Lung (tissue), 4 donors: ENCODE results near the gene KMT2D. TPM values are rescaled to one million over a fixed set of nuclear protein-coding genes. Genes with fewer than 3 reads are reported as not detected.

ENCODE experiments used
- polyA plus RNA-seq, 2 donors: library from polyadenylated mRNA; stranded (reverse); fragments of 200-250 nt; gene quantifications; one replicate each; pipeline ENCODE4 v1.2.1, GENCODE V29; 2013
- total RNA-seq, 2 donors: library from RNA; depleted of rRNA in 1 of 2; stranded (reverse); fragments of >200 nt in 1 of 2; gene quantifications; one replicate each; pipeline ENCODE4 v1.2.1, GENCODE V29; 2014 to 2021
- donor health status: Bipolar disorder and iron deficiency.
- donor health status: healthy.
- donor health status: DM: yes; HTN: yes; CAD: no.

Gene KMT2D
- total and polyA plus RNA-seq, 4 donors = 27.6 to 115 (median 49.2) TPM

Other genes starting within 250 kb of the KMT2D start
- gene CACNB3, start 242.3 kb downstream of the KMT2D start, total RNA-seq = 10 to 100 TPM; 12.3 to 33.1 TPM
- 1 to 10 TPM; 8.3 to 9.9 TPM for gene CACNB3, start 242.3 kb downstream of the KMT2D start, polyA plus RNA-seq
- 10 to 100 TPM; 62.9 to 86.7 TPM for gene DDX23, start 208.6 kb downstream of the KMT2D start, total RNA-seq
- 10 to 100 TPM; 36.6 to 60.5 TPM for gene DDX23, start 208.6 kb downstream of the KMT2D start, polyA plus RNA-seq
- 1 to 10 TPM; 5.3 to 8.6 TPM for gene RND1, start 194.9 kb downstream of the KMT2D start, total RNA-seq
- 10 to 100 TPM; 22.0 to 80.5 TPM for gene RND1, start 194.9 kb downstream of the KMT2D start, polyA plus RNA-seq
- 10 to 100 TPM; 13.1 to 61.1 TPM for gene FKBP11, start 135.3 kb downstream of the KMT2D start, total RNA-seq
- gene FKBP11, start 135.3 kb downstream of the KMT2D start, polyA plus RNA-seq = 10 to 100 TPM; 65.0 to 69.9 TPM
- gene ARF3, start 103.3 kb downstream of the KMT2D start, total RNA-seq = 100 to 1,000 TPM in 1 of 2 donors, 10 to 100 TPM in 1; 37.9 to 194 TPM
- gene ARF3, start 103.3 kb downstream of the KMT2D start, polyA plus RNA-seq = 100 to 1,000 TPM; 104 to 118 TPM
- under 1 TPM in 1 of 2 donors, not detected in 1; 0.43 TPM for gene WNT10B, start 89.1 kb downstream of the KMT2D start, total RNA-seq
- gene WNT10B, start 89.1 kb downstream of the KMT2D start, polyA plus RNA-seq = under 1 TPM; 0.24 to 0.35 TPM
- gene WNT1, start 82.5 kb downstream of the KMT2D start, total RNA-seq = under 1 TPM; 0.15 to 0.20 TPM
- under 1 TPM in 1 of 2 donors, not detected in 1; 0.09 TPM for gene WNT1, start 82.5 kb downstream of the KMT2D start, polyA plus RNA-seq
- gene DDN, start 61.4 kb downstream of the KMT2D start, total RNA-seq = under 1 TPM; 0.11 to 0.12 TPM
- under 1 TPM; 0.04 to 0.07 TPM for gene DDN, start 61.4 kb downstream of the KMT2D start, polyA plus RNA-seq
- 10 to 100 TPM; 33.1 to 53.6 TPM for gene PRKAG1, start 42.0 kb downstream of the KMT2D start, total RNA-seq
- 10 to 100 TPM; 45.7 to 54.5 TPM for gene PRKAG1, start 42.0 kb downstream of the KMT2D start, polyA plus RNA-seq
- 1 to 10 TPM in 1 of 2 donors, under 1 TPM in 1; 0.51 to 2.4 TPM for gene RHEBL1, start 9.2 kb upstream of the KMT2D start, total RNA-seq
- gene RHEBL1, start 9.2 kb upstream of the KMT2D start, polyA plus RNA-seq = 1 to 10 TPM; 1.8 to 2.6 TPM
- 1 to 10 TPM; 1.3 to 2.6 TPM for gene DHH, start 34.0 kb upstream of the KMT2D start, total RNA-seq
- under 1 TPM; 0.16 to 0.64 TPM for gene DHH, start 34.0 kb upstream of the KMT2D start, polyA plus RNA-seq
- gene LMBR1L, start 50.1 kb upstream of the KMT2D start, total RNA-seq = 10 to 100 TPM; 38.5 to 70.1 TPM
- gene LMBR1L, start 50.1 kb upstream of the KMT2D start, polyA plus RNA-seq = 10 to 100 TPM; 34.8 to 39.0 TPM
- gene TUBA1B, start 70.6 kb upstream of the KMT2D start, total RNA-seq = 100 to 1,000 TPM; 261 to 900 TPM
- 1,000 to 10,000 TPM in 1 of 2 donors, 100 to 1,000 TPM in 1; 415 to 1,091 TPM for gene TUBA1B, start 70.6 kb upstream of the KMT2D start, polyA plus RNA-seq
- 100 to 1,000 TPM; 264 to 270 TPM for gene TUBA1A, start 128.3 kb upstream of the KMT2D start, total RNA-seq
- gene TUBA1A, start 128.3 kb upstream of the KMT2D start, polyA plus RNA-seq = 100 to 1,000 TPM in 1 of 2 donors, 10 to 100 TPM in 1; 89.7 to 253 TPM
- 100 to 1,000 TPM in 1 of 2 donors, 10 to 100 TPM in 1; 54.3 to 224 TPM for gene TUBA1C, start 204.3 kb upstream of the KMT2D start, total RNA-seq
- gene TUBA1C, start 204.3 kb upstream of the KMT2D start, polyA plus RNA-seq = 100 to 1,000 TPM; 179 to 593 TPM
- 1 to 10 TPM in 1 of 2 donors, under 1 TPM in 1; 0.67 to 2.7 TPM for gene PRPH, start 234.4 kb upstream of the KMT2D start, total RNA-seq
- gene PRPH, start 234.4 kb upstream of the KMT2D start, polyA plus RNA-seq = under 1 TPM; 0.19 to 0.67 TPM